IPS DF 6.9 (cell line): ENCODE results near the gene ADRB1.

Experiments used
- DNase-seq: peaks from one replicate; pipeline ENCODE4 v3.0.0-alpha.2; 2013; ENCODE audit warnings: low read depth, low spot score
- H3K27ac ChIP-seq: one replicate; pipeline ENCODE4 v1.5.1; 2013; ENCODE audit warnings: low read length, control low read depth
- H3K27me3 ChIP-seq: 2 replicates; pipeline ENCODE4 v1.6.1; 2013; ENCODE audit warnings: mild to moderate bottlenecking, low read length; ENCODE audit not compliant: control insufficient read depth, insufficient read depth
- H3K36me3 ChIP-seq: 2 replicates; pipeline ENCODE4 v1.6.1; 2013; ENCODE audit warnings: low read length; ENCODE audit not compliant: control insufficient read depth, insufficient read depth
- H3K4me1 ChIP-seq: 2 replicates; pipeline ENCODE4 v1.6.1; 2013; ENCODE audit warnings: low read length; ENCODE audit not compliant: control insufficient read depth, insufficient read depth
- H3K4me3 ChIP-seq: 2 replicates; pipeline ENCODE4 v1.5.1; 2013; ENCODE audit warnings: mild to moderate bottlenecking, low read length
- H3K9me3 ChIP-seq: 2 replicates; pipeline ENCODE4 v1.6.1; 2013; ENCODE audit warnings: low read length, inconsistent platforms; ENCODE audit not compliant: control insufficient read depth, insufficient read depth
- WGBS: extraction: QIAGEN DNeasy Blood & Tissue Kit; methylation state at CpG from one replicate; pipeline ENCODE4 v1.1.7; 2013; ENCODE audit warnings: mixed read lengths, missing lambda C conversion rate; ENCODE audit not compliant: insufficient read length, insufficient coverage; 5-methylcytosine and 5-hydroxymethylcytosine counted together

The ADRB1 gene

GRCh38 chr10:114038819-114039218 lies 4.8 kb upstream of the ADRB1 start:
- no peaks in the 10 kb centered on the region for H3K9me3 ChIP-seq
- no peak overlapping the region for H3K4me3 ChIP-seq
- no peak overlapping the region for H3K27ac ChIP-seq
- WGBS = no CpG with 5 or more reads among the region's 3 CpGs
- H3K36me3 ChIP-seq = no peaks in the 10 kb centered on the region
- H3K27me3 ChIP-seq = peaks cover 8% of the 10 kb centered on the region
- peaks cover 2% of the 10 kb centered on the region; the same call in 1 of the 2 replicates for H3K4me1 ChIP-seq
- no peak for DNase-seq

GRCh38 chr10:114041166-114041565 lies 2.5 kb upstream of the ADRB1 start:
- Histone ChIP-seq H3K36me3 (no peaks in the 10 kb centered on the region), H3K4me3 (no peak overlapping the region), H3K27ac (no peak overlapping the region), H3K4me1 (peaks cover 8% of the 10 kb centered on the region), H3K9me3 (no peaks in the 10 kb centered on the region), H3K27me3 (peaks cover 27% of the 10 kb centered on the region)
- DNase-seq = no peak
- WGBS = no CpG with 5 or more reads among the region's 8 CpGs

- Histone ChIP-seq H3K27me3 (peaks cover 33% of the 10 kb centered on the region), H3K4me1 (peaks cover 8% of the 10 kb centered on the region), H3K27ac (no peak overlapping the region), H3K9me3 (no peaks in the 10 kb centered on the region), H3K36me3 (no peaks in the 10 kb centered on the region), H3K4me3 (peak overlapping the region; percentile 58; the same call in 1 of the 2 replicates)
- DNase-seq = peak; percentile 27
- no CpG with 5 or more reads among the region's 38 CpGs for WGBS
Observed at GRCh38 chr10:114042895-114043531, 653 bp upstream of the ADRB1 start.

GRCh38 chr10:114044247-114045135 lies 825 bp downstream of the ADRB1 start:
- WGBS = no CpG with 5 or more reads among the region's 106 CpGs
- H3K9me3 ChIP-seq = no peaks in the 10 kb centered on the region
- H3K27ac ChIP-seq = no peak overlapping the region
- H3K27me3 ChIP-seq = peaks cover 33% of the 10 kb centered on the region
- no peaks in the 10 kb centered on the region for H3K36me3 ChIP-seq
- peak; percentile 2 for DNase-seq
- H3K4me1 ChIP-seq = peaks cover 8% of the 10 kb centered on the region
- H3K4me3 ChIP-seq = peak overlapping the region; percentile 58; the same call in 1 of the 2 replicates

GRCh38 chr10:114045136-114046086 lies 1.7 kb downstream of the ADRB1 start:
- Histone ChIP-seq H3K9me3 (no peaks in the 10 kb centered on the region), H3K27me3 (peaks cover 33% of the 10 kb centered on the region), H3K36me3 (no peaks in the 10 kb centered on the region), H3K4me1 (peaks cover 8% of the 10 kb centered on the region), H3K27ac (no peak overlapping the region), H3K4me3 (peak overlapping the region; percentile 12; the same call in 1 of the 2 replicates)
- no peak for DNase-seq
- no CpG with 5 or more reads among the region's 78 CpGs for WGBS

- no peak overlapping the region for H3K27ac ChIP-seq
- no peaks in the 10 kb centered on the region for H3K36me3 ChIP-seq
- DNase-seq = no peak
- H3K4me3 ChIP-seq = no peak overlapping the region
- H3K9me3 ChIP-seq = no peaks in the 10 kb centered on the region
- peaks cover 8% of the 10 kb centered on the region for H3K4me1 ChIP-seq
- no CpG with 5 or more reads among the region's 7 CpGs for WGBS
- peaks cover 33% of the 10 kb centered on the region for H3K27me3 ChIP-seq
Observed at GRCh38 chr10:114046087-114046458, 2.4 kb downstream of the ADRB1 start.

- DNase-seq = no peak
- no CpG with 5 or more reads among the region's 3 CpGs for WGBS
- Histone ChIP-seq H3K4me3 (no peak overlapping the region), H3K27ac (no peak overlapping the region), H3K36me3 (no peaks in the 10 kb centered on the region), H3K27me3 (peaks cover 25% of the 10 kb centered on the region), H3K4me1 (peaks cover 6% of the 10 kb centered on the region), H3K9me3 (no peaks in the 10 kb centered on the region)
Observed at GRCh38 chr10:114048472-114048871, 4.8 kb downstream of the ADRB1 start.

GRCh38 chr10:114051714-114052113 lies 8.0 kb downstream of the ADRB1 start:
- no peaks in the 10 kb centered on the region for H3K4me1 ChIP-seq
- peaks cover 5% of the 10 kb centered on the region; the same call in 1 of the 2 replicates for H3K27me3 ChIP-seq
- no peak overlapping the region for H3K4me3 ChIP-seq
- DNase-seq = no peak
- no peaks in the 10 kb centered on the region for H3K36me3 ChIP-seq
- H3K27ac ChIP-seq = no peak overlapping the region
- no peaks in the 10 kb centered on the region for H3K9me3 ChIP-seq
- WGBS = no CpG with 5 or more reads among the region's 3 CpGs

GRCh38 chr10:114052255-114052654 lies 8.6 kb downstream of the ADRB1 start:
- no peaks in the 10 kb centered on the region for H3K9me3 ChIP-seq
- no peak for DNase-seq
- no peak overlapping the region for H3K4me3 ChIP-seq
- H3K4me1 ChIP-seq = no peaks in the 10 kb centered on the region
- no peaks in the 10 kb centered on the region for H3K36me3 ChIP-seq
- no CpG with 5 or more reads among the region's 1 CpG for WGBS
- no peaks in the 10 kb centered on the region; the same call in 1 of the 2 replicates for H3K27me3 ChIP-seq
- no peak overlapping the region for H3K27ac ChIP-seq

GRCh38 chr10:114053946-114054345 lies 10.3 kb downstream of the ADRB1 start:
- H3K4me1 ChIP-seq = no peaks in the 10 kb centered on the region
- H3K36me3 ChIP-seq = no peaks in the 10 kb centered on the region
- no CpG with 5 or more reads among the region's 4 CpGs for WGBS
- H3K27ac ChIP-seq = no peak overlapping the region
- no peaks in the 10 kb centered on the region for H3K9me3 ChIP-seq
- H3K4me3 ChIP-seq = no peak overlapping the region
- no peak for DNase-seq
- no peaks in the 10 kb centered on the region for H3K27me3 ChIP-seq
